ENCODE measurements around the gene STAM2. TPM values are rescaled to one million over a fixed set of nuclear protein-coding genes. Genes with fewer than 3 reads are reported as not detected.

The STAM2 gene
- total and polyA plus RNA-seq, 2 of the 13 experiments (the other 11 are each of a cell fraction or from before 2014, with no cell fraction given) = 14.7 to 24.1 TPM

- TF ChIP-seq MTA1 (CRISPR knock-in tag; IDR thresholded peaks at IDR 0.05; ENCODE audit: borderline replicate concordance) (no peak), ZNF329 (CRISPR knock-in tag; IDR thresholded peaks at IDR 0.05; ENCODE audit: low read depth) (no peak)
- DNase-seq (ENCODE audit: low spot score) (no peak), ATAC-seq (no peak), FAIRE-seq (no peak)
- ChIA-PET CTCF (ENCODE audit: low intra/inter-chr PET ratio, low total read pairs) (no interaction called here), POLR2A (no interaction called here)
- H3K4me2 ChIP-seq (ENCODE audit: low read depth, low read length) = no peak overlapping the region
- intact Hi-C loops (cut with micrococcal nuclease; ENCODE audit: unreplicated experiment) (no loop called here), in situ Hi-C loops (cut with HindIII; ENCODE audit: extremely low pct_ligation_motif_present, low pct_unique_long_range_greater_than_20kb) (no loop called here)
- H4K20me1 ChIP-seq (ENCODE audit: insufficient read depth, low read length) = no peaks in the 10 kb centered on the region; the same call in 1 of the 2 replicates
- WGBS (ENCODE audit: low lambda C conversion rate) = 59% methylated on average over 2 of the region's 2 CpGs
- H3K9ac ChIP-seq (ENCODE audit: insufficient read depth, low read depth, low read length) = no peak overlapping the region
- H3K9me3 ChIP-seq (ENCODE audit: low read length) = no peaks in the 10 kb centered on the region
- H3K27ac ChIP-seq (ENCODE audit: extremely low read length, insufficient read depth, low read length) = no peak overlapping the region
- no peak overlapping the region for H3K4me3 ChIP-seq (replicated peaks in 1 of 3; ENCODE audit: insufficient read depth in 1 of 3, low read depth in 2 of 3, low read length in 3 of 3)
- no peaks in the 10 kb centered on the region for H3K36me3 ChIP-seq (replicated peaks in 1 of 2; ENCODE audit: control insufficient read depth in 1 of 2, insufficient read depth in 2 of 2, low read length in 2 of 2)
- H3K79me2 ChIP-seq (ENCODE audit: insufficient read depth, low read length) = no peaks in the 10 kb centered on the region
- peaks cover 22% of the 10 kb centered on the region for H3K4me1 ChIP-seq (ENCODE audit: insufficient read depth, low read length)
- no TSS peak for BruUV-seq (replicated peaks)
- H2AFZ ChIP-seq (ENCODE audit: low read length) = no peak overlapping the region
- H3K27me3 ChIP-seq (ENCODE audit: control insufficient read depth in 1 of 2, insufficient read depth in 2 of 2, low read length in 2 of 2) = peaks cover 6 to 54% of the 10 kb centered on the region in 2 experiments; a peak in 4 of 5 replicates
These were observed 81.5 kb downstream of the STAM2 start for GRCh38 chr2:152094014-152094413.

- intact Hi-C loops (cut with micrococcal nuclease; ENCODE audit: unreplicated experiment) = no loop called here
- Histone ChIP-seq H3K4me1 (ENCODE audit: insufficient read depth, low read length) (peaks cover 16% of the 10 kb centered on the region), H3K79me2 (ENCODE audit: insufficient read depth, low read length) (no peaks in the 10 kb centered on the region), H3K27ac (ENCODE audit: extremely low read length, insufficient read depth, low read length) (no peak overlapping the region), H3K4me3 (replicated peaks in 1 of 3; ENCODE audit: insufficient read depth in 1 of 3, low read depth in 2 of 3, low read length in 3 of 3) (no peak overlapping the region), H3K4me2 (ENCODE audit: low read depth, low read length) (no peak overlapping the region), H4K20me1 (ENCODE audit: insufficient read depth, low read length) (no peaks in the 10 kb centered on the region; the same call in 1 of the 2 replicates), H3K9ac (ENCODE audit: insufficient read depth, low read depth, low read length) (no peak overlapping the region), H3K36me3 (replicated peaks in 1 of 2; ENCODE audit: control insufficient read depth in 1 of 2, insufficient read depth in 2 of 2, low read length in 2 of 2) (no peaks in the 10 kb centered on the region), H2AFZ (ENCODE audit: low read length) (no peak overlapping the region), H3K9me3 (ENCODE audit: low read length) (no peaks in the 10 kb centered on the region), H3K27me3 (ENCODE audit: control insufficient read depth in 1 of 2, insufficient read depth in 2 of 2, low read length in 2 of 2) (peaks cover 6 to 51% of the 10 kb centered on the region in 2 experiments; a peak in 4 of 5 replicates)
- ATAC-seq (no peak), DNase-seq (ENCODE audit: low spot score) (no peak), FAIRE-seq (no peak)
- in situ Hi-C loops (cut with HindIII; ENCODE audit: extremely low pct_ligation_motif_present, low pct_unique_long_range_greater_than_20kb) = no loop called here
- ChIA-PET POLR2A (no interaction called here), CTCF (ENCODE audit: low intra/inter-chr PET ratio, low total read pairs) (no interaction called here)
- no TSS peak for BruUV-seq (replicated peaks)
- 22% methylated on average over 2 of the region's 2 CpGs for WGBS (ENCODE audit: low lambda C conversion rate)
- TF ChIP-seq CHCHD3 (CRISPR knock-in tag; IDR thresholded peaks at IDR 0.05) (no peak), RFXANK (CRISPR knock-in tag; IDR thresholded peaks at IDR 0.05) (no peak), GMEB2 (CRISPR knock-in tag; IDR thresholded peaks at IDR 0.05; ENCODE audit: low read depth) (no peak), NFKB2 (CRISPR knock-in tag; IDR thresholded peaks at IDR 0.05; ENCODE audit: borderline replicate concordance) (no peak), ZBTB21 (CRISPR knock-in tag; IDR thresholded peaks at IDR 0.05) (no peak), PTBP1 (IDR thresholded peaks at IDR 0.05; ENCODE audit: low read depth, low read length, poor library complexity, severe bottlenecking) (no peak), ZNF512B (CRISPR knock-in tag; IDR thresholded peaks at IDR 0.05; ENCODE audit: borderline replicate concordance) (no peak), ZBTB44 (CRISPR knock-in tag; IDR thresholded peaks at IDR 0.05) (no peak), ZKSCAN1 (IDR thresholded peaks at IDR 0.05; ENCODE audit: low read length) (no peak), ZNF761 (CRISPR knock-in tag; conservative IDR thresholded peaks at IDR 0.05) (no peak)
These were observed 82.1 kb downstream of the STAM2 start for GRCh38 chr2:152093464-152093863.
